H1 (cell line): ENCODE results near the gene EGFL6. TPM values are rescaled to one million over a fixed set of nuclear protein-coding genes. Genes with fewer than 3 reads are reported as not detected.

Source experiments
- CTCF ChIA-PET: fragments of 300-600 bp; sonication (Branson Sonifier 250); formaldehyde crosslinking; loops from one replicate; lab custom pipeline; 2021; ENCODE audit not compliant: partially characterized antibody; lab: Charles Lee
- POLR2A ChIA-PET: fragments of 300-600 bp; sonication (Branson Sonifier 250); formaldehyde crosslinking; loops from one replicate; lab custom pipeline; 2021; ENCODE audit warnings: inconsistent platforms; ENCODE audit not compliant: partially characterized antibody; lab: Charles Lee
- DNase-seq, 2 experiments: peaks; one replicate each; pipeline versions ENCODE4 v3.0.0 to v3.0.0-alpha.2; 2010 to 2022; ENCODE audit warnings: low spot score in 2 of 2, low read depth in 1 of 2, mixed read lengths in 1 of 2
- FAIRE-seq: peaks from 2 replicates; lab custom pipeline; 2011; peaks lifted over from hg19 to GRCh38; lab: Jason Lieb, UNC
- H2AFZ ChIP-seq: 2 replicates; pipeline ENCODE4 v1.8.1; 2012; ENCODE audit warnings: low read length, inconsistent platforms
- H2AK5ac ChIP-seq: 2 replicates; pipeline ENCODE4 v1.6.1; 2013; ENCODE audit warnings: low read depth, low read length
- H2BK120ac ChIP-seq: replicated peaks from 2 replicates; pipeline ENCODE3; 2013; ENCODE audit warnings: low read depth, low read length, inconsistent platforms
- H2BK12ac ChIP-seq: 2 replicates; pipeline ENCODE4 v1.6.1; 2013; ENCODE audit warnings: low read depth, low read length
- H2BK15ac ChIP-seq: 2 replicates; pipeline ENCODE4 v1.6.1; 2013; ENCODE audit warnings: low read length
- H2BK20ac ChIP-seq: 2 replicates; pipeline ENCODE4 v1.6.1; 2013; ENCODE audit warnings: low read length
- H2BK5ac ChIP-seq: 2 replicates; pipeline ENCODE4 v1.6.1; 2013; ENCODE audit warnings: low read depth, low read length
- H3K14ac ChIP-seq: 2 replicates; pipeline ENCODE4 v1.6.1; 2013; ENCODE audit warnings: inconsistent platforms; ENCODE audit not compliant: insufficient read length
- H3K18ac ChIP-seq: 2 replicates; pipeline ENCODE4 v1.6.1; 2013; ENCODE audit warnings: low read length; ENCODE audit errors: extremely low read depth
- H3K23ac ChIP-seq: 2 replicates; pipeline ENCODE4 v1.6.1; 2013; ENCODE audit warnings: inconsistent platforms; ENCODE audit not compliant: insufficient read length
- H3K23me2 ChIP-seq: 2 replicates; pipeline ENCODE4 v1.6.1; 2013; ENCODE audit warnings: low read depth, low read length
- H3K27ac ChIP-seq: 2 replicates; pipeline ENCODE4 v1.6.1; 2011; ENCODE audit warnings: low read depth, low read length, inconsistent platforms
- H3K27me3 ChIP-seq, 4 experiments: replicated peaks in 1 of 4; 1 replicate in 1 of 4; 2 replicates in 3 of 4; pipeline versions ENCODE4 v1.6.1 to v1.8.1; 2011 to 2013; ENCODE audit warnings: low read length in 3 of 4, mild to moderate bottlenecking in 3 of 4, inconsistent platforms in 2 of 4, mixed read lengths in 2 of 4, moderate library complexity in 1 of 4; ENCODE audit not compliant: control insufficient read depth in 3 of 4, insufficient read depth in 3 of 4; ENCODE audit errors: extremely low read depth in 1 of 4
- H3K36me3 ChIP-seq, 4 experiments: 2 replicates each; pipeline versions ENCODE4 v1.6.1 to v1.8.1; 2011 to 2013; ENCODE audit warnings: mild to moderate bottlenecking in 4 of 4, low read length in 3 of 4, moderate library complexity in 2 of 4, control low read depth in 1 of 4, inconsistent platforms in 1 of 4; ENCODE audit not compliant: insufficient read depth in 4 of 4, control insufficient read depth in 2 of 4
- H3K4ac ChIP-seq: replicated peaks from 2 replicates; pipeline ENCODE3; 2013; ENCODE audit warnings: low read length, low read depth, mixed read lengths, inconsistent platforms; ENCODE audit not compliant: insufficient read length
- H3K4me1 ChIP-seq, 4 experiments: replicated peaks in 1 of 4; 1 replicate in 1 of 4; 2 replicates in 3 of 4; pipeline versions ENCODE4 v1.6.1 to v1.8.1; 2011 to 2013; ENCODE audit warnings: low read length in 3 of 4, inconsistent platforms in 2 of 4, mixed read lengths in 1 of 4; ENCODE audit not compliant: insufficient read depth in 4 of 4, control insufficient read depth in 3 of 4
- H3K4me2 ChIP-seq, 2 experiments: 2 replicates each; pipeline versions ENCODE4 v1.6.1 to v1.8.1; 2011 to 2013; ENCODE audit warnings: low read depth in 2 of 2, low read length in 2 of 2, control low read depth in 1 of 2, inconsistent platforms in 1 of 2, mild to moderate bottlenecking in 1 of 2; ENCODE audit not compliant: insufficient read depth in 1 of 2
- H3K4me3 ChIP-seq, 4 experiments: fragments of 200-600, 300-600 bp in 1 of 4; sonication (generic), shearing (Covaris generic), sonication (Bioruptor Twin) in 1 of 4; 2 replicates each; pipeline versions ENCODE4 v1.5.1 to v1.8.1; 2011 to 2016; ENCODE audit warnings: low read length in 4 of 4, low read depth in 3 of 4, control low read depth in 2 of 4, inconsistent platforms in 2 of 4, mild to moderate bottlenecking in 2 of 4, mixed read lengths in 1 of 4, moderate library complexity in 1 of 4; ENCODE audit not compliant: insufficient read depth in 2 of 4; ENCODE audit errors: extremely low read depth in 1 of 4
- H3K56ac ChIP-seq: replicated peaks from 2 replicates; pipeline ENCODE3; 2013; ENCODE audit warnings: low read depth, mild to moderate bottlenecking, mixed read lengths, low read length, inconsistent platforms; ENCODE audit not compliant: insufficient read length
- H3K79me1 ChIP-seq: 2 replicates; pipeline ENCODE4 v1.6.1; 2013; ENCODE audit warnings: low read depth, low read length, control low read depth
- H3K79me2 ChIP-seq, 2 experiments: 2 replicates each; pipeline versions ENCODE4 v1.6.1 to v1.8.1; 2012 to 2013; ENCODE audit warnings: low read length in 2 of 2, mild to moderate bottlenecking in 2 of 2, inconsistent platforms in 1 of 2; ENCODE audit not compliant: insufficient read depth in 2 of 2, control insufficient read depth in 1 of 2
- H3K9ac ChIP-seq, 4 experiments: replicated peaks in 1 of 4; 1 replicate in 1 of 4; 2 replicates in 3 of 4; pipeline versions ENCODE4 v1.6.1 to v1.8.1; 2011 to 2013; ENCODE audit warnings: low read depth in 3 of 4, low read length in 3 of 4, control low read depth in 2 of 4, mild to moderate bottlenecking in 2 of 4, moderate library complexity in 2 of 4, inconsistent platforms in 1 of 4; ENCODE audit errors: extremely low read depth in 1 of 4
- H3K9me3 ChIP-seq, 2 experiments: 2 replicates each; pipeline versions ENCODE4 v1.6.1 to v1.8.1; 2012 to 2013; ENCODE audit warnings: mild to moderate bottlenecking in 2 of 2, moderate library complexity in 2 of 2, control low read depth in 1 of 2, inconsistent platforms in 1 of 2, low read depth in 1 of 2, low read length in 1 of 2, mixed read lengths in 1 of 2; ENCODE audit not compliant: insufficient read depth in 2 of 2
- H4K20me1 ChIP-seq, 2 experiments: replicated peaks in 1 of 2; 2 replicates each; pipeline versions ENCODE3 to v1.8.1; 2011 to 2013; ENCODE audit warnings: inconsistent platforms in 2 of 2, low read length in 2 of 2, mild to moderate bottlenecking in 1 of 2; ENCODE audit not compliant: insufficient read depth in 2 of 2, control insufficient read depth in 1 of 2
- H4K5ac ChIP-seq: 2 replicates; pipeline ENCODE4 v1.6.1; 2013; ENCODE audit warnings: low read length, low read depth, mixed read lengths, inconsistent platforms; ENCODE audit not compliant: insufficient read length
- H4K8ac ChIP-seq: 2 replicates; pipeline ENCODE4 v1.8.0; 2013; ENCODE audit warnings: mild to moderate bottlenecking, moderate library complexity, low read length, inconsistent platforms; ENCODE audit not compliant: insufficient read depth; ENCODE audit errors: extremely low read depth
- H4K91ac ChIP-seq: replicated peaks from 2 replicates; pipeline ENCODE3; 2013; ENCODE audit warnings: low read length, mixed read lengths, inconsistent platforms; ENCODE audit not compliant: insufficient read length
- ASH2L ChIP-seq: fragments of 200-600, 300-600 bp; sonication (generic); IDR thresholded peaks from one replicate; pipeline ENCODE4 v1.7.1; 2017; ENCODE audit warnings: low read length
- BRCA1 ChIP-seq: IDR thresholded peaks from 2 replicates; pipeline ENCODE4 v1.6.1; 2012; ENCODE audit warnings: low read depth, low read length, improper control_type of control experiment
- CTBP2 ChIP-seq: IDR thresholded peaks from 2 replicates; pipeline ENCODE4 v1.7.0; 2011; ENCODE audit warnings: borderline replicate concordance, mild to moderate bottlenecking, moderate library complexity, mixed read lengths, low read length; ENCODE audit not compliant: insufficient read depth, insufficient read length
- FOSL1 ChIP-seq: IDR thresholded peaks from 2 replicates; pipeline ENCODE4 v1.6.1; 2011; ENCODE audit warnings: mild to moderate bottlenecking, low read depth, low read length, moderate library complexity; ENCODE audit not compliant: insufficient read depth
- KDM5A ChIP-seq: fragments of 200-600 bp; IDR thresholded peaks from 2 replicates; pipeline ENCODE4 v1.7.1; 2012; ENCODE audit warnings: mild to moderate bottlenecking, low read length, inconsistent platforms, mixed read lengths
- MAFK ChIP-seq: IDR thresholded peaks from 2 replicates; pipeline ENCODE4 v1.6.1; 2012; ENCODE audit warnings: low read depth, mild to moderate bottlenecking, improper control_type of control experiment, low read length
- RAD21 ChIP-seq, 2 experiments: IDR thresholded peaks in 1 of 2; conservative IDR thresholded peaks in 1 of 2; 2 replicates each; pipeline ENCODE4 v1.6.1; 2011; ENCODE audit warnings: low read depth in 2 of 2, low read length in 2 of 2, improper control_type of control experiment in 1 of 2, inconsistent platforms in 1 of 2, mild to moderate bottlenecking in 1 of 2, moderate library complexity in 1 of 2
- RBBP5 ChIP-seq: IDR thresholded peaks from 2 replicates; pipeline ENCODE4 v1.7.1; 2012; ENCODE audit warnings: low read depth, mild to moderate bottlenecking, inconsistent platforms, low read length, moderate library complexity, borderline replicate concordance
- SIN3A ChIP-seq, 2 experiments: IDR thresholded peaks in 1 of 2; conservative IDR thresholded peaks in 1 of 2; 2 replicates each; pipeline ENCODE4 v1.6.1; 2011 to 2012; ENCODE audit warnings: low read length in 2 of 2, improper control_type of control experiment in 1 of 2, low read depth in 1 of 2, mild to moderate bottlenecking in 1 of 2
- SRF ChIP-seq: IDR thresholded peaks from 2 replicates; pipeline ENCODE4 v1.6.1; 2011; ENCODE audit warnings: mild to moderate bottlenecking, low read depth, low read length, moderate library complexity
- TAF1 ChIP-seq: IDR thresholded peaks from 2 replicates; pipeline ENCODE4 v1.6.1; 2011; ENCODE audit warnings: mild to moderate bottlenecking, low read depth, low read length
- WGBS, 2 experiments: shearing (Covaris generic) in 1 of 2; methylation state at CpG; one replicate each; pipeline versions ENCODE4 v1.1.6 to v1.1.7; 2013 to 2015; ENCODE audit warnings: low lambda C conversion rate in 2 of 2, mixed read lengths in 2 of 2, inconsistent platforms in 1 of 2, low coverage in 1 of 2, missing lambda C conversion rate in 1 of 2; ENCODE audit not compliant: insufficient replicate concordance in 2 of 2, insufficient coverage in 1 of 2, insufficient read length in 1 of 2; ENCODE audit errors: extremely low coverage in 1 of 2, missing lambda C conversion rate in 1 of 2; 5-methylcytosine and 5-hydroxymethylcytosine counted together
- polyA plus RNA-seq, 7 experiments: library from polyadenylated mRNA; depleted of rRNA in 3 of 7; stranded (reverse) in 5 of 7; unstranded in 2 of 7; fragments of >200 nt in 5 of 7; fragments of 200-250 nt in 2 of 7; gene quantifications; 1 replicate in 5 of 7; 2 replicates in 1 of 7; 4 replicates in 1 of 7; pipeline versions ENCODE4 v1.2.1 to v1.2.3, GENCODE V29; 2011 to 2013; ENCODE audit warnings: missing spikeins in 2 of 7, mixed read lengths in 2 of 7
- total RNA-seq: library from RNA; stranded (reverse); fragmentation: NEBNext Ultra II Directional; extraction: Animal tissue kit (Norgen Biotek cat#: 25700); gene quantifications from 2 replicates; pipeline ENCODE4 v1.2.1, GENCODE V29; 2021

EGFL6 gene
- total and polyA plus RNA-seq, 2 of the 8 experiments (the other 6 are each of a cell fraction or from before 2014, with no cell fraction given): 0.93 to 1.1 TPM

GRCh38 chrX:13551610-13552009 is 17.8 kb upstream of the EGFL6 start:
- Histone ChIP-seq H3K4me2 (no peak overlapping the region), H3K9ac (no peak overlapping the region)
- POLR2A ChIA-PET: no interaction called here

More at GRCh38 chrX:13551610-13552009, 17.8 kb upstream of the EGFL6 start:
- H2BK12ac ChIP-seq: no peak overlapping the region
- H3K79me1 ChIP-seq: no peaks in the 10 kb centered on the region
- no peak overlapping the region for H3K14ac ChIP-seq
- no peak overlapping the region for H3K56ac ChIP-seq
- H4K5ac ChIP-seq: no peak overlapping the region
- H3K4me3 ChIP-seq: no peak overlapping the region
- no peaks in the 10 kb centered on the region for H3K4me1 ChIP-seq
- no peak overlapping the region for H3K27ac ChIP-seq
- no peaks in the 10 kb centered on the region for H3K23me2 ChIP-seq
- no peak overlapping the region for H2AFZ ChIP-seq
- H3K36me3 ChIP-seq: no peaks in the 10 kb centered on the region
- no peak overlapping the region for H2AK5ac ChIP-seq
- no peaks in the 10 kb centered on the region for H4K20me1 ChIP-seq
- 76% methylated on average over 3 of the region's 3 CpGs; no CpG with 5 or more reads in 1 of the 2 experiments for WGBS, 2 experiments
- H2BK5ac ChIP-seq: no peak overlapping the region
- no peak for DNase-seq
- H4K8ac ChIP-seq: no peak overlapping the region
- H3K23ac ChIP-seq: no peak overlapping the region
- H2BK15ac ChIP-seq: no peak overlapping the region
- H3K4ac ChIP-seq: no peak overlapping the region
- H3K79me2 ChIP-seq: no peaks in the 10 kb centered on the region
- no peaks in the 10 kb centered on the region for H3K27me3 ChIP-seq
- no peak overlapping the region for H2BK20ac ChIP-seq
- no peak overlapping the region for H3K18ac ChIP-seq
- H2BK120ac ChIP-seq: no peak overlapping the region
- FAIRE-seq: no peak
- H4K91ac ChIP-seq: no peak overlapping the region
- no peak for TF ChIP-seq SIN3A (conservative IDR thresholded peaks at IDR 0.05 in 1 of 2, IDR thresholded peaks at IDR 0.05 in 1 of 2; ENCODE audit: low read depth in 1 of 2, low read length in 2 of 2)
- no peak for TF ChIP-seq ASH2L
- TF ChIP-seq FOSL1: no peak
- TF ChIP-seq RAD21 (IDR thresholded peaks at IDR 0.05 in 1 of 2, conservative IDR thresholded peaks at IDR 0.05 in 1 of 2; ENCODE audit: low read depth in 2 of 2, low read length in 2 of 2): no peak
- TF ChIP-seq SRF: no peak
- TF ChIP-seq BRCA1: no peak
- TF ChIP-seq RBBP5: no peak
- no peak for TF ChIP-seq CTBP2
- TF ChIP-seq KDM5A: no peak
- TF ChIP-seq MAFK: no peak
- TF ChIP-seq TAF1: no peak
- CTCF ChIA-PET: no interaction called here
- no peaks in the 10 kb centered on the region for H3K9me3 ChIP-seq
